ENCODE results near the gene SUN5.

DNA sequence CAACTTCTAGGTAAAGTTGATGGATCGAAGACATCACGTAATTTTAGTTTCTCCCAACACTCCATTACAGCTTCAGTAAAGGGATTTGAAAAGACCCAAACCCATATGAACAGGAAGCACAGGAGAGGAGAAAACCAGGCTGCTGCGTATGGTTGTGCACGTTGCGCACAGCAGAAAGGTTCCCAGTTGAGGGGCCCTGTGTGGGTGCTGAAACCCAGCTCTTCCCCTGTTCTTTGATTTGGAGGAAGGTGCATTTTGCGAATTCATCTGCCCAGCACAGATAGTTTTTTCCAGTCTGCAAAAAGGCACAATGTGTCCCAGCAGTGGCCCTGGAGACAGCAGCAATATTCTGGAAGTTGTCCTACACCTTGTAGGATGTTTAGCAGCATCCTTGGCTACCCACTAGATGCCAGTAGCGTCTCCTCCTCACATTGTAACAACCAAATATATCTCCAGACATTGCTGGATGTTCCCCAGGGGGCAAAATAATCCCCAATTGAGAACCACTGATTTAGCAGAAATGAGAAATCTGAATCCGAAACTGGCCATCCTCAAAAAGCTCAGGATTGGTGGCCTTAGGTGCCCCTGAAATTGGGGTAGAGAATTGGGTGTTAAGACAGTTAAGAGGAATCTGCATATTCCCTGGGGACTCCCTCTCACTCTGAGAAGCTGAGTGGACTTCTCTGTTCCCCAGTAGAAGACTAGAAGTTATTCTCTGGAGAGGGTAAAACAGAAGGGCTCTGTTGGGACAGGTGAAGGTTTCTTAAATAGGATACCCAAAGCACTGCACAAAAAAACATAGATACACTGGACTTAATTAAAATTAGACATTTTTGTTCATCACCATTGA lies 12.2 kb downstream of the SUN5 start:
- TF ChIP-seq, protein P1, sequence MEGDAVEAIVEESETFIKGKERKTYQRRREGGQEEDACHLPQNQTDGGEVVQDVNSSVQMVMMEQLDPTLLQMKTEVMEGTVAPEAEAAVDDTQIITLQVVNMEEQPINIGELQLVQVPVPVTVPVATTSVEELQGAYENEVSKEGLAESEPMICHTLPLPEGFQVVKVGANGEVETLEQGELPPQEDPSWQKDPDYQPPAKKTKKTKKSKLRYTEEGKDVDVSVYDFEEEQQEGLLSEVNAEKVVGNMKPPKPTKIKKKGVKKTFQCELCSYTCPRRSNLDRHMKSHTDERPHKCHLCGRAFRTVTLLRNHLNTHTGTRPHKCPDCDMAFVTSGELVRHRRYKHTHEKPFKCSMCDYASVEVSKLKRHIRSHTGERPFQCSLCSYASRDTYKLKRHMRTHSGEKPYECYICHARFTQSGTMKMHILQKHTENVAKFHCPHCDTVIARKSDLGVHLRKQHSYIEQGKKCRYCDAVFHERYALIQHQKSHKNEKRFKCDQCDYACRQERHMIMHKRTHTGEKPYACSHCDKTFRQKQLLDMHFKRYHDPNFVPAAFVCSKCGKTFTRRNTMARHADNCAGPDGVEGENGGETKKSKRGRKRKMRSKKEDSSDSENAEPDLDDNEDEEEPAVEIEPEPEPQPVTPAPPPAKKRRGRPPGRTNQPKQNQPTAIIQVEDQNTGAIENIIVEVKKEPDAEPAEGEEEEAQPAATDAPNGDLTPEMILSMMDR (IDR thresholded peaks at IDR 0.05; ENCODE audit: low read depth, low read length, poor library complexity, severe bottlenecking), result no peak
- no peak for TF ChIP-seq EZH2phosphoT487 (IDR thresholded peaks at IDR 0.05; ENCODE audit: borderline replicate concordance, low read length)

Data from DOHH2 (cell line).